Neuron (in vitro differentiated cells): ENCODE measurements around the gene RAB20.

Experiments used
- H2AFZ ChIP-seq: one replicate; pipeline ENCODE4 v1.6.1; 2013; ENCODE audit warnings: low read depth, mild to moderate bottlenecking, inconsistent platforms, low read length, moderate library complexity
- H3K27me3 ChIP-seq: one replicate; pipeline ENCODE4 v1.6.1; 2013; ENCODE audit warnings: low read length; ENCODE audit not compliant: insufficient read depth
- H3K36me3 ChIP-seq: one replicate; pipeline ENCODE4 v1.6.1; 2013; ENCODE audit warnings: low read length; ENCODE audit not compliant: insufficient read depth
- H3K4me1 ChIP-seq: one replicate; pipeline ENCODE4 v1.6.1; 2013; ENCODE audit warnings: low read length; ENCODE audit not compliant: insufficient read depth
- H3K4me3 ChIP-seq: 2 replicates; pipeline ENCODE4 v1.5.1; 2013; ENCODE audit warnings: mild to moderate bottlenecking, low read length, moderate library complexity
- H3K9me3 ChIP-seq: one replicate; pipeline ENCODE4 v1.6.1; 2013; ENCODE audit warnings: low read length

RAB20 gene

DNA sequence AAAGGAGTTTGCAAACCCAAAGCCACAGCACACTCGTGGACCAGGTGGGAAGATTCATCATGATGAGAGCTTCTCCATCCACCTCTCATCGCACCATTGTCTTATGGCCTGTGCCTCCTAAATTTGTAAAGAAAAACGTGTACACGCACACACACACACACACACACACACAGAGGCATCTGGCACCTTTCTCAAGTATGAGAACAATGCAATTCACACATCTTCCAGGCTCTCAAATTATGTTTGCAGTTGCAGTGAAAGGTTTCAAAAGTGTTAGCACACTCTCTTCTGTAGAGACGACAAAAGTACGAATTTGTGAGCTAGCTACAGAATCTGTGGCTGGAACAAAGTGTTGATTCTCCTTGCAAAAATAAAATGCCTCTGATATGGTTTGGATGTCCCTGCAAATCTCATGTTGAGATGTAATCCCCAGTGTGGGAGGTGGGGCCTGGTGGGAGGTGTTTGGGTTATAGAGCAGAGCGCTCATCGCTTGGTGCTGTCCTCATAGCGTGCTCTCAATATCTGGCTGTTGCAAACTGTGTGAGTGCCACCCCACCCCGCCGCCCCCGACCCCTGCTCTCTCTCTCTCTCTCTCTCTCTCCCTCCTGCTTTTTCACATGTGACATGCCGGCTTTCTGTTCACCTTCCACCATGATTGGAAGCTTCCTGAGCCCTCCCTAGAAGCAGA is 21.8 kb upstream of the RAB20 start:
- Histone ChIP-seq H3K36me3 (no peaks in the 10 kb centered on the region), H2AFZ (no peak overlapping the region), H3K4me1 (no peaks in the 10 kb centered on the region), H3K27me3 (no peaks in the 10 kb centered on the region), H3K4me3 (no peak overlapping the region), H3K9me3 (peaks cover 1% of the 10 kb centered on the region)

DNA sequence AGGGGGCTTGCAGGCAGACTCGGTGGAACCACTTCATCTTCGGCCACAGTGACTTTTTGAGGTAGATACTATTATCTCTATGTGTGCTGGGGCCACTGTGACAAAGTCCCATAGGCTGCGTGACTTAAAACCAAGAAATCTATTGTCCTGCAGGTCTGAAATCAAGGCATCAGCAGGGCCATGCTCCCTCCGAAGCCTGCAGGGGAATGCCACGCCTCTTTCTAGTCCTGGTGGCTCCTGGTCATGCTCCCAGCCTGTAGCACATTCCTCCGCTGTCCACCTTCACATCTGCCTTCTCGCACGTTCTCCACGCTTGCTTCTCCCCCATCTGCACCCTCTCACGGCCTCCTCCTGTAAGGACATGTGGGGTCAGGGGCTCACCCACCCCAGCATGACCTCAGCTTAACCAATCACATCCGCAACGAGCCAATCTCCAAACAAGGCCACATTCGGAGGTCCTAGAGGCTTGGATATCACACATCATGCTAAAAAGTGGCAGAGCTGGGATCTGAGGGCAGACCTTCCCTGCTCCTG is 21.0 kb upstream of the RAB20 start:
- Histone ChIP-seq H3K36me3 (no peaks in the 10 kb centered on the region), H3K4me1 (no peaks in the 10 kb centered on the region), H3K4me3 (no peak overlapping the region), H3K27me3 (no peaks in the 10 kb centered on the region), H3K9me3 (peaks cover 1% of the 10 kb centered on the region), H2AFZ (no peak overlapping the region)

DNA sequence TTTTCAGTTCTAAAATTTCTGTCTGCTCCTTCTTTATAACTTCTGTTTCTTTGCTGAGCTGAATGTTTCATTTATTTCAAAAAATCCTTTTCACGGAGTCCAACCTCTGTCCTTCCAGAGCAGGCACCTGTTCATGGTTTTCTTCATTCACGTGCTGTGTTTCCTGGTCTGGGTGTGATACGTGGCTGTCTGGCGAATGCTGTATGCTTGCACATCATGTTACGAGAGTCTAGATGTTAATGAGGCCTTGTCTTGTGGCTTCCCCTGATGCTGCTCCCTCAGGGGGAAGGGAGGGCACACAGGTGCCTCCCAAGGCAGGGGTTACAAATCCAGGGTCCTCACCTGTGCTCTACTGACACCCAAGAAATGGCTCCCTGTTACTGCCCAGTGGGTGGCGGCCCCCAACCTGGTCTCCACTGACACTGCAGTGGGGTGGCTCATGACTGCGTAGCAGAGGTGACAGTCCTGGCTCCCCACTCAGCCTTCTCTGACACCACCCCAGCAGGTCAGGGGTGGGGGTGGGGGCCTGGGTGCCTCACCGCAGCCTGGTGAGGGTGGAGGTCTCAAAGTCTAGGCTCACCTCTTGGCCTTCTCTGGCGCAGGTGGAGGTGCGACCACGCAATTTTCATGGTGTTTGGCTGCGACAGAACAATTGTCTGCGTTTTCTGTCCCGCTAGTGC is 20.1 kb upstream of the RAB20 start:
- Histone ChIP-seq H3K4me3 (no peak overlapping the region), H3K4me1 (no peaks in the 10 kb centered on the region), H3K36me3 (no peaks in the 10 kb centered on the region), H2AFZ (no peak overlapping the region), H3K27me3 (no peaks in the 10 kb centered on the region), H3K9me3 (peaks cover 1% of the 10 kb centered on the region)

DNA sequence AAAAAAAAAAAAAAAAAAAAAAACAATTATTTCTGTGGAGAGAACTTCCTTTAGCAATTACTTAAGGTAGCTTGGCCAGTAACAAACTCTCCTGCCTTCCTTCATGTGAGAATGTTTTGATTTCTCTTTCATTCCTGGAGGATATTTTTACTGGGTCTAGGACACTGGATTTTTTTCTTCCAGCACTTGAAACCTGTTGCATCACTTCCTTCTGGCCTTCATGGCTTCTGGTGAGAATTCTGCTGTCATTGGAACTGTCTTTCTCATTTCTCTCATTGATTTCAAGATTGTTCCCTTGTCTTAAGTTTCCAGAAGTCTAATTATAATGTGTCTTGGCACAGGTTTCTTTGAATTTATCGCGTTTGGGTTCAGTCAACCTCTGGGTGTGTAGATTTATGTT is 19.3 kb upstream of the RAB20 start:
- H3K27me3 ChIP-seq = no peaks in the 10 kb centered on the region
- H2AFZ ChIP-seq = no peak overlapping the region
- H3K36me3 ChIP-seq = no peaks in the 10 kb centered on the region
- H3K4me3 ChIP-seq = no peak overlapping the region
- peaks cover 1% of the 10 kb centered on the region for H3K9me3 ChIP-seq
- H3K4me1 ChIP-seq = no peaks in the 10 kb centered on the region

DNA sequence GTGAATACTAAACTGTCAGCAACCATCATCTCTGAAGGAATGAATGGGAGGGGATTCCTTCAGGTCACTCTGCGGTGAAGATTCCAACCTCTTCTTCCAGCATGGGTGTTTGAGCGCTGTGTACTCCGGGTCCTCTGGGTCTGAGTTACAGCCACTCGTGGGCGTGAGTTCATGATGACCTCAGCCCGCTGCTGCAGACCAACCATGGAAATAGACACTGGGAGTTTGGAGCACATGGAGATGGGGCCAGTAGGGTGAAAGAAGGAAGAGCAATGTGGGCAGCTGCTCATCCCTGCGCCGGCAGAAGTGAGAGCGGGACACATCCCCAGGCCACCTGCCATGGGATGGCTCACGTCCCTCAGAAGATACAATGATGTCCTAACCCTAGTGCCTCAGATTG is 16.8 kb upstream of the RAB20 start:
- no peaks in the 10 kb centered on the region for H3K36me3 ChIP-seq
- peaks cover 1% of the 10 kb centered on the region for H3K27me3 ChIP-seq
- H3K4me3 ChIP-seq = no peak overlapping the region
- peaks cover 1% of the 10 kb centered on the region for H3K9me3 ChIP-seq
- no peak overlapping the region for H2AFZ ChIP-seq
- peaks cover 6% of the 10 kb centered on the region for H3K4me1 ChIP-seq

DNA sequence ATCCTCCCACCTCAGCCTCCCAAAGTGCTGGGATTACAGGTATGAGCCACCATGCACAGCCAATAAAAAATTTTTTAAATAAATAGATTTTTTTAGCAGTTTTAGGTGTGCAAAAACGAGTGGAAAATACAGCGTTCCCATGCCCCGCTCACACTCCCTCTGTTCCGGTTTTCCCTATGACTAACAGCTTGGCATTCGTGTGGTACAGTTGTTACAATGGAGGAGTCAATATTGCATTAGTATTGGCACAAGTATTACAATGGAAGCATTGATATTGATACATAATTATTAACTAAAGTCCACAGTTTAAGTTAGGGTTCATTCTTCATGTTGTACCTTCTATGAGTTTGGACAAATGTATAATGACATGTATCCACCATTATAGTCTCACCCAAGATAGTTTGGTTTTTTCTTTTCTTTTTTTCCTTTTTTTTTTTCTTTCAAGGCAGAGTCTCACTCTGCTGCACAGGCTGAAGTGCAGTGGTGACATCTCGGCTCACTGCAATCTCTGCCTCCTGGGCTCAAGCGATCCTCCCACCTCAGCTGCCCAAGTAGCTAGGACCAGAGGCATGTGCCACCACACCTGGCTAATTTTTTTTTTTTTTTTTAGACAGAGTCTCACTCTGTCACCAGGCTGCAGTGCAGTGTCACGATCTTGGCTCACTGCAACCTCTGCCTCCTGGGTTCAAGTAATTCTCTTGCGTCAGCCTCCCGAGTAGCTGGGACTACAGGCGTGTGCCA is 15.4 kb upstream of the RAB20 start:
- Histone ChIP-seq H3K4me3 (no peak overlapping the region), H3K27me3 (peaks cover 3% of the 10 kb centered on the region), H3K9me3 (peaks cover 4% of the 10 kb centered on the region), H2AFZ (no peak overlapping the region), H3K4me1 (peaks cover 6% of the 10 kb centered on the region), H3K36me3 (no peaks in the 10 kb centered on the region)

DNA sequence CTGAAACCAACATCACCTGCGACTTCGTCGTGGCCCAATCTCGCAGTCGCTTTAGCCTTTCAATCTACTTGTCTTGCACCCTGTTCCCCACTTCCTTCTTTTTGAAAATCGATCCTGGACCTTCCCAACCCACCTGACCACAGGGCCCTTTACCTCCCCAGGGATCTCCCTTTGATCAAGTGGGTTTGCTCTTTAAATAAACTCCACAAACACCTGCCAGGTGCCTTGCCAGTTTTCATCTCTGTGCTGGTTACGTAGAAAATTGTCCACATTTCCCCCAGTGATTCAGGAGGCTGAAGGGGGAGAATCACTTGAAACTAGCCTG is 14.5 kb upstream of the RAB20 start:
- Histone ChIP-seq H3K9me3 (peaks cover 3% of the 10 kb centered on the region), H3K36me3 (no peaks in the 10 kb centered on the region), H3K4me1 (peaks cover 6% of the 10 kb centered on the region), H3K27me3 (peaks cover 3% of the 10 kb centered on the region), H3K4me3 (no peak overlapping the region), H2AFZ (no peak overlapping the region)

DNA sequence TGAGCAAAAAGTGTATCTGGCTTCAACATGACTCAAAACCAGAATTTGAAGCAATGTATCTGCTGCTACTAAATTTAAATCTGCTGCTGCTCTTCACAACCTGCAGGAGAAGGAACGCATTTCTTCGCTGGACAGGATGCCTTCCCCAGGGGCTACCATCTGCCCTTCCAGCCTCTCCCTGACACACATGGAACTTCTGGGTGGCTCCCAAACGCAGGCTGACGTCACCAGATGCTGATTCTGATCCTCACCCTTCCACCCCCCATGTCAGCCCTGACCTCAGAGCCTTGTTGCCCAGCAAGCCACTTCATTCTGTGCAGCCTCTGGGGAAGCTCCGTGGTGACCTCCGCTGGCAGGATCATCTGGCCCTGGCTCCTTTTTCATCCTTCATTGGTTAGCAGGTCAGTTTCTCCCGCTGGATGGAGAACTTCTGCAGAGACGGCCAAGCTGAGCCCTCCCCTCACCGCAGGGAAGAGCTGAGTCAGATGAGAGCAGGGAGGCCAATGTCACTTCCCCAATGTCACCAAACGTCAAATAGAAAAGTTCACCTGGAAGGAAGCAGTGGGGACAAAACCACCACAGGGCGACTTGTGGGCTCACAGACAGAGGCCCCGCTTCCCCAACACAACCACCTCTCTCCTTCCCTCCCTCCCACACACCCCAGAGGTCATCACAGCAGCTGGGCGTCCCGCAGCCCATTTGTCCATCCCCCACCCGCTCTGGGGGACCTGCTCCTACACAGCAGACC is 14.0 kb upstream of the RAB20 start:
- Histone ChIP-seq H2AFZ (no peak overlapping the region), H3K4me3 (no peak overlapping the region), H3K27me3 (peaks cover 3% of the 10 kb centered on the region), H3K9me3 (peaks cover 3% of the 10 kb centered on the region), H3K36me3 (no peaks in the 10 kb centered on the region), H3K4me1 (peaks cover 6% of the 10 kb centered on the region)

DNA sequence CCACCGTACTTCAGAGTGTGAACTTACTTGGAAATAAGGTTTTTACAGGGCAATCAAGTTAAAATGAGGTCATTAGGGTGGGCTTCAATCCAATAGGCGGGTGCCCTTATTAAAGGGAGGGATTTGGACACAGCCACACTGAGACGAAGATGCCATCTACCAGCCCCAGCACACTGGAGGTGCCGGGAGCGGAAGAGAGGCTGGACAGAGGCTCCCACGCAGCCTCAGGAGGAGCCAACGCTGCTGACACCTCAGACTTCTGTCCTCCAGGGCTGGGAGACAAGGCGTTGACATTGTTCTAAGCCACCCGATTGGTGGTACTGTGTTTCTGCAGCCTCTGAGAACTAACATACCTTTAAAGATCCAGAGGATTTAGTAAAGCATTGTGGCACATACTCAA is 12.6 kb upstream of the RAB20 start:
- no peak overlapping the region for H2AFZ ChIP-seq
- H3K4me3 ChIP-seq = no peak overlapping the region
- no peaks in the 10 kb centered on the region for H3K36me3 ChIP-seq
- peaks cover 3% of the 10 kb centered on the region for H3K27me3 ChIP-seq
- peaks cover 6% of the 10 kb centered on the region for H3K4me1 ChIP-seq
- H3K9me3 ChIP-seq = peaks cover 3% of the 10 kb centered on the region

DNA sequence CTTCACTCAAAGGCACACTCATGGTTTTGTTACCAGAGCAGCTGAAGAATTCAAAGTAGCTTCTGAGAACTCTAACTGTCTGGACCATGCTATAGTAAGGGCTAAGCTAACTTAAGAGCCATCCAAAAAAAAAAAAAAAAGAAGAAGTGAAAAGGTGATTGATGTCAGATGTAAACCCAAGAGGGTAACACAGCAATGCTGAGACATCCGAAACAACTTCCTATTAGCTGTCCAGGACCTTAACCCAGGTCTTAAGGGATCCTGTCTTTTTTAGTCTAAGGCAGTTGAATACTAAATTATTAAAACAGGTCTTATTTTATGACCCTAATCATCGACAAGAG is 11.2 kb upstream of the RAB20 start:
- H3K4me1 ChIP-seq = peaks cover 6% of the 10 kb centered on the region
- H3K4me3 ChIP-seq = no peak overlapping the region
- H3K9me3 ChIP-seq = peaks cover 3% of the 10 kb centered on the region
- no peak overlapping the region for H2AFZ ChIP-seq
- H3K27me3 ChIP-seq = peaks cover 3% of the 10 kb centered on the region
- no peaks in the 10 kb centered on the region for H3K36me3 ChIP-seq

DNA sequence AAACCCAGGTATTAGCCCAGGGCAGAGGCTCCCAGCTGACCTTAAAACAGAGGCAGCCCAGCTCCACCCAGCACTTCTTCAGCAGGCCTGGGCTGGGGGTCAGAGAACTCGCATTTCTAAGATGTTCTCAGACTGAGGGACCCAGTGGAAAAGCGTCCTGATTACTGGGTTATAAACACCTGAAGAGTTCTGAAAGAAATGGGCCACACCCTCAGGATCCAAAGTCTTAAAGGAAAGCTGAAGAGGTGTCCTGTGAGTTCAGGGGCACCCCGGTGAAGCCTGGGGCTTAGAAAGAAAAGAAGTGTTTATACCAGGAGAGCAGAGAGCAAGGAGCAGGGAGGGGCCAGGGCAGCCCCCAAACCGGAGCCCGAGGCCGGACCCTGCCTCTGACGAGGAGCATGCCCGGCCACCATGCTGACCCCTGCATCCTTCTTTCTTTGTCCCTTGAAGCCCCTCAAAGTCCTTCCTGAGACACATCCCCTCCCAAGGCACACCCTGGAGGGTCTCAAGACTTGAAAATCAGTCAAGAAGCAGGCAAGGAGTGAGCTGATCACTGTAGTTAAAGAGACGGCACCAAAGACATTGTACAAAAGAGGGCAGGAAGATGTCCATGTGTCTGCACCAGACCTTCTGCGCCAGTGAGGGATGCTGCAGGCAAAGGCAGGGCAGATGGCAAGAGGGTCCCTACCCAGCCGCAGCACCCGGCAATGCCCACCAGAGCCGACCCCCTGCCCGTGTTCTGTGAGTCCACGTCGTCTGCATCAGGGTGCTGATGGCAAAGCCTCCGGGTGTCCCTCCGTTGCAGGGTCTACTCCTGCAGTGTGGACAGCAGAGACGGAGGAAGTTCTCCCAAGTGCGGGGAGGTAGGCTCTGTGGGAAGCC is 10.6 kb upstream of the RAB20 start:
- H3K4me3 ChIP-seq = no peak overlapping the region
- peaks cover 6% of the 10 kb centered on the region for H3K4me1 ChIP-seq
- peaks cover 3% of the 10 kb centered on the region for H3K27me3 ChIP-seq
- peaks cover 3% of the 10 kb centered on the region for H3K9me3 ChIP-seq
- no peaks in the 10 kb centered on the region for H3K36me3 ChIP-seq
- H2AFZ ChIP-seq = no peak overlapping the region

DNA sequence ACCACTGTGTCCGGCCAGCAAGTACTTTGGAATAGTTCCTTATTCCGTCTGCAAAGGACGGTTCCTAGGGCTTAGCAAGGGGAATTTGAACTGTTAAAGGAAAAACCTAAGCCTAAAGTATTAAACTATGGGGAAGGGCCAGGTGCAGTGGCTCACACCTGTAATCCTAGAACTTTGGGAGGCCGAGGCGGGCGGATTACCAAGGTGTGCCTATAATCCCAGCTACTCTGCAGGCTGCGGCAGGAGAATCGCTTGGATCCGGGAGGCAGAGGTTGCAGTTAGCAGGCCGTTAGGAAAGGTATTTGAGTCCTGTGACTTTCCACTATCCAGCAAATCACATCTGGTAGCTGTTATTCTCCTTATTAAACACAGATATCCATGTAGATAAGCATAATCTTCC is 9.4 kb upstream of the RAB20 start:
- no peak overlapping the region for H3K4me3 ChIP-seq
- H3K4me1 ChIP-seq = peaks cover 6% of the 10 kb centered on the region
- H3K27me3 ChIP-seq = peaks cover 3% of the 10 kb centered on the region
- peaks cover 3% of the 10 kb centered on the region for H3K9me3 ChIP-seq
- H3K36me3 ChIP-seq = no peaks in the 10 kb centered on the region
- H2AFZ ChIP-seq = no peak overlapping the region
